Activated T-cell treated with anti-CD3 and anti-CD28 coated beads, Interleukin-2, amount 50 U/mL, for 4 hours (primary cell): ENCODE measurements around the gene PKN3. TPM values are rescaled to one million over a fixed set of nuclear protein-coding genes. Genes with fewer than 3 reads are reported as not detected.
A peak's percentile ranks its signal among the peaks of the same experiment; 100 is the strongest.

Source experiments
- ATAC-seq, 2 donors: fragments of 200-7000 bp; cut with Tn5 transposase; one replicate each; pipeline ENCODE4 v1.10.0; 2021
- DNase-seq: peaks from one replicate; pipeline ENCODE4 v3.0.0-alpha.2; 2020
- H3K27me3 Mint-ChIP-seq: one replicate; pipeline ENCODE4 v1.8.0; 2021; ENCODE audit warnings: low read depth, mixed read lengths
- H3K36me3 Mint-ChIP-seq: one replicate; pipeline ENCODE4 v1.8.0; 2022; ENCODE audit warnings: mixed read lengths; ENCODE audit not compliant: insufficient read depth
- H3K4me1 Mint-ChIP-seq: one replicate; pipeline ENCODE4 v1.8.0; 2021; ENCODE audit warnings: low read depth, mixed read lengths
- H3K4me3 Mint-ChIP-seq: one replicate; pipeline ENCODE4 v1.8.0; 2021; ENCODE audit warnings: mild to moderate bottlenecking, moderate library complexity, mixed read lengths
- H3K9me3 Mint-ChIP-seq: one replicate; pipeline ENCODE4 v1.8.0; 2021; ENCODE audit warnings: mixed read lengths
- total RNA-seq, 3 donors: library from RNA; stranded (reverse); gene quantifications; one replicate each; pipeline ENCODE4 v1.2.1, GENCODE V29; 2021

The PKN3 gene
- total RNA-seq, 3 donors from 2014 or later: 5.5 to 10.1 (median 8.1) TPM

GRCh38 chr9:128718047-128718446 is 15.7 kb downstream of the PKN3 start:
- no peak overlapping the region for H3K4me3 Mint-ChIP-seq
- peaks cover 7% of the 10 kb centered on the region for H3K4me1 Mint-ChIP-seq
- DNase-seq (no peak), ATAC-seq (no peak)
- peaks cover 4% of the 10 kb centered on the region for H3K36me3 Mint-ChIP-seq
- H3K27me3 Mint-ChIP-seq: no peaks in the 10 kb centered on the region
- no peaks in the 10 kb centered on the region for H3K9me3 Mint-ChIP-seq

DNA sequence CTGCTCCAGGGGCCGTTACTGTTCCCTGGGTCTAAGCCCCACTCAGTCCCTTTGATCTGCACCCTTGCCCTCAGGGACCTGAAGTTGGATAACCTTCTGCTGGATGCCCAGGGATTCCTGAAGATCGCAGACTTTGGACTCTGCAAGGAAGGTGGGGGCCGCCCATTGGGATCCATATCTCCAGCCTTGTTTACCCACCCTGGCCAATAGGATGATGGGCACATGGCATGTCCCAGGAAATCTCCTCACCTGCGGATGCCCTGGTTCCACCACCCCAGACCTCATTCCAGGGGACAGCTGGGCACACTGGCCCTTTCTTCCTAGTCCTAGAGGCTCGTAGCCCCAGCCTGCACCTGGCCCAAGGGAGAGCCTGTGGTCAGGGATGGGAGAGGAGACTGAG is 16.2 kb downstream of the PKN3 start:
- Mint-ChIP-seq H3K4me1 (peaks cover 11% of the 10 kb centered on the region), H3K27me3 (no peaks in the 10 kb centered on the region), H3K9me3 (no peaks in the 10 kb centered on the region), H3K36me3 (peaks cover 4% of the 10 kb centered on the region), H3K4me3 (no peak overlapping the region)
- ATAC-seq (no peak), DNase-seq (no peak)

DNA sequence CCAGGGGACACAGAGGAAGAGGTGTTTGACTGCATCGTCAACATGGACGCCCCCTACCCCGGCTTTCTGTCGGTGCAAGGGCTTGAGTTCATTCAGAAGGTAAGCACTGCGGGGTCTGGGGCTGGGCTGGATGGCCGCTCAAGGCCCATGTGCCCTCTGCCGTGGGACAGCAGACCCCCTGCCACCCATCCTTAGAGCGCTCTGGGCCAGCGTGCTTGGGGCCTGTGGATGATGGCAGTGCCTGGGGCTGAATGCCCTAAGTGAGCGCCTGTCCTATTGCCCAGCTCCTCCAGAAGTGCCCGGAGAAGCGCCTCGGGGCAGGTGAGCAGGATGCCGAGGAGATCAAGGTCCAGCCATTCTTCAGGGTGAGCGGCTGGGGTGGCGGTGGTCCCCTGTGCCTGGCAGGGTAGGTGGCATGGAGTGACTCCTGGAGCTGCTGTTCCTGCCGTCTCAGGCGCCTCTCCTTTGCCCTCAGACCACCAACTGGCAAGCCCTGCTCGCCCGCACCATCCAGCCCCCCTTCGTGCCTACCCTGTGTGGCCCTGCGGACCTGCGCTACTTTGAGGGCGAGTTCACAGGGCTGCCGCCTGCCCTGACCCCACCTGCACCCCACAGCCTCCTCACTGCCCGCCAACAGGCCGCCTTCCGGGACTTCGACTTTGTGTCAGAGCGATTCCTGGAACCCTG is 17.8 kb downstream of the PKN3 start:
- peaks cover 18% of the 10 kb centered on the region for H3K4me1 Mint-ChIP-seq
- no peak overlapping the region for H3K4me3 Mint-ChIP-seq
- ATAC-seq: no peak
- DNase-seq: no peak
- H3K9me3 Mint-ChIP-seq: no peaks in the 10 kb centered on the region
- no peaks in the 10 kb centered on the region for H3K27me3 Mint-ChIP-seq
- peaks cover 4% of the 10 kb centered on the region for H3K36me3 Mint-ChIP-seq

DNA sequence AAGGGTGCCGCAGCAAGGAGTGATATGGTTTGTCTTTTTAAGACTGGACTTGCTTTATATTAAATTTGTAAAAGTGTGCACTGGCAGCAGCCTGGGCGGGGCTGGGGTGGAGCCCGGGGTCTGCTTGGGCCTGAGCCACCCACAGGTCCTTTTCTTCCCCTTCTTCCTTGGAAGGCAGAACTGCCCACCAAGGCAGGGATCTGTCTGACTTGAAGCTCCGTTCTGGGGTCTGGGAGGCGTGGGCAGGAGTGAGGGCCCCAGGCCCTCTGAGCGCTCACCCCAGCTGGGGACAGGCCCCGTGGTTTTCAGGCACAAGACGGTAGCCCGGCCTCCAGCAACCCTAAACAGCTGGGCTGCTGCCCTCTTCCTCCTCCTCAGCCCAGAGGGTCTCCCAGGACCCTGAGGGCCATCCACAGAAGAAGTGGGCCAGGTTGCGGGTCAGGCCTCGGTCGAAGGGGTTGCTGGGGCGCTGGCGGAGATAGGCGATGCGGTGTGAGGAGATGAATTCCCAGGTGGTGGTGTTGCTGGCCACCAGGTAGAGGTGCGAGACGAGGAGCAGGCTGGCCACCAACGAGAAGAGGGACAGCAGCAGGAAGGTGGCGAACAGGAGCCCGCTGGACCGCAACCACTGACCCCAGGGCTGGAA is 18.7 kb downstream of the PKN3 start:
- no peaks in the 10 kb centered on the region for H3K9me3 Mint-ChIP-seq
- H3K27me3 Mint-ChIP-seq: no peaks in the 10 kb centered on the region
- ATAC-seq (no peak), DNase-seq (no peak)
- peaks cover 25% of the 10 kb centered on the region for H3K4me1 Mint-ChIP-seq
- H3K4me3 Mint-ChIP-seq: no peak overlapping the region
- peaks cover 4% of the 10 kb centered on the region for H3K36me3 Mint-ChIP-seq

DNA sequence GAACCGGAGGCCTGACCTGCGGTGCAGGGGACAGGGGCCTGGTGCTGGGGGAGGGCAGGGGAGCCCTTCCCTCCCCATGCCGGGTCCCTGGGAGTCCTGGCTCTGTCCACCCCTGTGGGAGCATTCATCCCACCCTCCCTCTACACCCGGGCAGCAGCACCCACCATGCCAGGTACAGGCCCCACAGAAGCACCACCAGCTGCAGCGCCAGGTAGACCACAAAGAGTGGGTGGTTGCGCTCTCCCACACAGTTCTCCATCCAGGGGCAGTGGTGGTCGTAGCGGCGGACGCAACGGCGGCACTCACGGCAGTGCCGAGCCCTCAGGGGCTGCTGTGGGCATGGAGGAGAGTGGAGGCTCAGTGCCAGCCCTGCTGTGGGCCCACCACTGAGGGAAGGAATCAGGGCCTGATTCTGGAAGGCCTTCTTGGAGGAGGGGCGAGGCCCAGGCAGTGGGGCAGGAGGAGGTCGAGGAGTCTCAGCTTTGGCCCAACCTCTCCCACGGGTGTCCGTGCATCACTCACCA is 19.2 kb downstream of the PKN3 start:
- no peak for DNase-seq
- peaks cover 4% of the 10 kb centered on the region for H3K36me3 Mint-ChIP-seq
- ATAC-seq: no peak
- peaks cover 29% of the 10 kb centered on the region for H3K4me1 Mint-ChIP-seq
- H3K27me3 Mint-ChIP-seq: no peaks in the 10 kb centered on the region
- H3K4me3 Mint-ChIP-seq: peak overlapping the region; percentile 93
- H3K9me3 Mint-ChIP-seq: no peaks in the 10 kb centered on the region

GRCh38 chr9:128722380-128723351 is 20.4 kb downstream of the PKN3 start:
- peaks cover 39% of the 10 kb centered on the region for H3K4me1 Mint-ChIP-seq
- ATAC-seq (no peak), DNase-seq (no peak)
- H3K4me3 Mint-ChIP-seq: peak overlapping the region; percentile 93
- no peaks in the 10 kb centered on the region for H3K9me3 Mint-ChIP-seq
- no peaks in the 10 kb centered on the region for H3K27me3 Mint-ChIP-seq
- peaks cover 4% of the 10 kb centered on the region for H3K36me3 Mint-ChIP-seq

GRCh38 chr9:128723352-128723865 is 21.1 kb downstream of the PKN3 start:
- H3K27me3 Mint-ChIP-seq: no peaks in the 10 kb centered on the region
- H3K9me3 Mint-ChIP-seq: no peaks in the 10 kb centered on the region
- peak overlapping the region; percentile 93 for H3K4me3 Mint-ChIP-seq
- peaks cover 4% of the 10 kb centered on the region for H3K36me3 Mint-ChIP-seq
- H3K4me1 Mint-ChIP-seq: peaks cover 42% of the 10 kb centered on the region
- no peak for DNase-seq
- no peak for ATAC-seq

DNA sequence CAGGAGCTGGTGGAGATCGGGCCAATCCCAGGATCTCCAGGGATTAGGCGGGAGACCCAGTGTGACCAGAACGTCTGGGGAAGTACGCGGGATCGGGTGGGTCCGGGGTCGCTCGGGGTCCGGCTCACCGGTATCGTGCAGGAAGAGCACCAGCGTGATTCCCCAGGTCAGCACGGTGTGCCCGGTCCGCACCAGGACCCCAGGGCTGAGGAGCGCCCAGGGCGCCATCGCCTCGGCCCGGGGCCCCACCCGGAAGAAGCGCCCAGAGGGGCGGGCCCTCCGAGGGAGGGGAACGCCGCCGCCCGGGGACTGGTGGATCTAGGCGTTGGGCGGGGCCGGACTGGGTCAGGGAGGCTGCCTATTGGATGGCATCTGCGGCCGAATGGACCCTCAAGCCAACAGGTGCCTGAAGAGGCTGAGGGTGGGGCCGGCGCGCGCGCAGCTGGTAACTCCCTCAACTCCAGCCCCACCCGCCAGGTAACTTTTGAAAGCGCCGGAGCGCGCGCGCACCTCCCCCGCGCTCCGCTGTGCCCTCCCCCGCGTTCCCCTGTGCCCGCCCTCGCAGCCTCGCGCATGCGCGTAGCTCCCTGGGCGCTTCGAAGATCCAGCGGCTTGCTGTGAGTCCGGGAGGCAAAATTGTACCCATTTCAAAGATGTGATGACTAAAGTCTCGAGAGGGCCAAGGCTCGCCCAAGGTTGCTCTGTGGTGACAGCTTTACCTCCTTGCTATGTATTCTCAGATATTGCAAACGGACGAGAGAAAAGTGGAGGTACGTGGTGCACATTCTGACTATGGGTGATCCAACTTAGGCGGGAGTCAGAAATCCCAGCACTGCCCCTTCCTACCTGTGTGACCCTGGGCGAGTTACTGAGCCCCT is 21.8 kb downstream of the PKN3 start, which contains the start of gene ZDHHC12:
Gene ZDHHC12 (minus strand): TSS at position 262 of the 878 bp plus-strand sequence. CDS start 34 bp downstream, at position 228.
- Mint-ChIP-seq H3K4me1 (peaks cover 42% of the 10 kb centered on the region), H3K4me3 (peak within 1 kb of the TSS; percentile 93), H3K9me3 (no peaks in the 10 kb centered on the region), H3K27me3 (no peaks in the 10 kb centered on the region), H3K36me3 (peaks cover 4% of the 10 kb centered on the region)
- DNase-seq (peak; percentile 98), ATAC-seq (peak; percentile 98 to 99)

DNA sequence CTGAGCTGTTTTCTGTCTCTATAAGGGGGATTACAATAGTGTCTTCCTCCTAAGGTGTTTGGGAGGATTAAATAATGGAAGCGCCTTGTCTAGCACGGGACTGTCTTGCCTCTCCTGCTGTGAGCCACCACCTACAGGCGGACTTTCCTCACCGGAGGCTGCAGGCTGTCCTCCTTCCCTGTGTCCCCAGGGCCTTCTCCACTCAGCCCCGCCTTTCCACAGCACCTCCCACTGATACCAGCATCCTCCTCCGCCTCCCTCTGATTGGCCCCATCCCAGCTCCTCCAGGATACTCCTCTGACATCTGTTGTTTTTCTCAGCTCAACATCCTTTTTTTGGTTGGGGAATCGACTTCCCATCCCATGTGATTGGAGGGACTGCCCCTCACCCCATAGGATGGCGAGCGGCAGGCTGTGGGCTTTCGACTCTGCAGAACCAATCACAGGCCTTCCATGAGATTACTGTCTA is 22.5 kb downstream of the PKN3 start:
- no peaks in the 10 kb centered on the region for H3K9me3 Mint-ChIP-seq
- H3K4me3 Mint-ChIP-seq: peak overlapping the region; percentile 93
- peaks cover 42% of the 10 kb centered on the region for H3K4me1 Mint-ChIP-seq
- DNase-seq: no peak
- ATAC-seq: peak in 1 of 2 donors; percentile 7
- H3K36me3 Mint-ChIP-seq: peaks cover 4% of the 10 kb centered on the region
- no peaks in the 10 kb centered on the region for H3K27me3 Mint-ChIP-seq

DNA sequence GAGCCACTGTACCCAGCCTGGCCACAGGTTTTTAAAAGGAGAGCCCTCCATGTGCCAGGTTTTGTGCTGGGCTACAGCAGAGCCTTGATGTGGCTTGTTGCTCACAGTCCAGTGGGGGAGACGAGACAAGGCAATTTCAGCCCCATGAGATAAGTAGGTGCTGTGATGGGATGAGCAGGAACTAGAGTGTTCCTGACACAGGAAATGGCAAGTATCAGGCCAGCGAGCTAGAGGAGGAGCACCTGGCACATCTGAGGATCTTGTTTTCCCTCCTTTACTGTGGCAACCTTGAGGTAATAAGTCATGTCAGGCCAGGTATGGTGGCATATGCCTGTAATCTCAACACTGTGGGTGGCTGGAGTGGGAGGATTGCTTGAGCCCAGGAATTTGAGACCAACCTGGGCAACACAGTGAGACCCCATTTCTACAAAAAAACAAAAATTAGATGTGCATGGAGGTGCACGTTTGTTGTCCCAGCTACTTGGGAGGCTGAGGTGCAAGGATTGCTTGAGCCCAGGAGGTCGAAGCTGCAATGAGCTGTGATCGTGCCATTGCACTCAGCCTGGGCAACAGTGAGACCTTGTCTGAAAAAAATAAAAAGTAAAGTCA is 25.4 kb downstream of the PKN3 start:
- Mint-ChIP-seq H3K27me3 (no peaks in the 10 kb centered on the region), H3K36me3 (no peaks in the 10 kb centered on the region), H3K9me3 (no peaks in the 10 kb centered on the region), H3K4me1 (peaks cover 38% of the 10 kb centered on the region), H3K4me3 (no peak overlapping the region)
- no peak for DNase-seq
- ATAC-seq: no peak

- Mint-ChIP-seq H3K9me3 (no peaks in the 10 kb centered on the region), H3K4me3 (no peak overlapping the region), H3K36me3 (no peaks in the 10 kb centered on the region), H3K27me3 (no peaks in the 10 kb centered on the region), H3K4me1 (peaks cover 32% of the 10 kb centered on the region)
- no peak for ATAC-seq
- no peak for DNase-seq
These were observed 26.0 kb downstream of the PKN3 start for GRCh38 chr9:128728298-128728697.

DNA sequence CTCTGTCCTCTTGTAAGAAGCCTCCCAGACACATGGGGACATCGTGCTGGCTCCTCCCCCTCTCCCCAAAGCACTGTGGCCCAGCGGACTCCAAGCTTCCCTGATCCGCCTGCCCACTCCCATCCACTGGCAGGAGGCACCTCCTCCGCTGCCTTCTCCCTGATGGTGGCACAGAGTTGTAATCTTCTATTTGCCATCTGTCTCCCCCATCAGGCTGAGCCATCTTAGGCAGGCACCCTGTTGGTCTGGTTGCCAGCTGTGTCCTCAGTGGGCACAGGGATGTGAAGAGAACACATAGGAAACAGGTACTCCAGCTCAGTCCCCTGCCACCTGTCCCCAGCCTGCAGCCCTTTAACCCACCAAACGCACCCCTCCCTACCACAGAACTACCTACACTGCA is 27.0 kb downstream of the PKN3 start:
- DNase-seq (no peak), ATAC-seq (no peak)
- H3K9me3 Mint-ChIP-seq: no peaks in the 10 kb centered on the region
- no peaks in the 10 kb centered on the region for H3K27me3 Mint-ChIP-seq
- H3K4me1 Mint-ChIP-seq: peaks cover 30% of the 10 kb centered on the region
- no peaks in the 10 kb centered on the region for H3K36me3 Mint-ChIP-seq
- no peak overlapping the region for H3K4me3 Mint-ChIP-seq
